ENCODE measurements around the gene NSMCE1. TPM values are rescaled to one million over a fixed set of nuclear protein-coding genes. Genes with fewer than 3 reads are reported as not detected.
A peak's percentile ranks its signal among the peaks of the same experiment; 100 is the strongest.

Gene NSMCE1
- total and polyA plus RNA-seq, 2 of the 4 experiments (the other 2 are of a cell fraction) = 47.5 to 120 TPM

- no peaks in the 10 kb centered on the region for H3K9me3 ChIP-seq (ENCODE audit: control insufficient read depth, insufficient read depth, low read length)
- no peak overlapping the region for H3K4me2 ChIP-seq (ENCODE audit: low read depth, low read length)
- H3K9ac ChIP-seq (ENCODE audit: low read depth, low read length) = no peak overlapping the region
- H2AFZ ChIP-seq (replicated peaks; ENCODE audit: low read length, poor library complexity) = no peak overlapping the region
- dilution Hi-C loops (cut with HindIII; ENCODE audit: low sequenced_read_pairs, unreplicated experiment) = no loop called here
- ChIA-PET CTCF (no interaction called here), POLR2A (ENCODE audit: unreplicated experiment) (no interaction called here)
- no peak overlapping the region for H3K14ac ChIP-seq (replicated peaks; ENCODE audit: low read depth, low read length)
- H2BK15ac ChIP-seq (ENCODE audit: low read depth, low read length) = no peak overlapping the region
- TF ChIP-seq RAD21 (IDR thresholded peaks at IDR 0.05; ENCODE audit: low read length) (no peak), CHD1 (IDR thresholded peaks at IDR 0.05; ENCODE audit: low read depth, low read length) (no peak), SMC3 (IDR thresholded peaks at IDR 0.05; ENCODE audit: low read depth, low read length) (no peak), USF2 (IDR thresholded peaks at IDR 0.05; ENCODE audit: low read depth, low read length) (no peak), MAZ (IDR thresholded peaks at IDR 0.05; ENCODE audit: borderline replicate concordance, low read depth, low read length) (no peak), MAFK (IDR thresholded peaks at IDR 0.05; ENCODE audit: low read depth, low read length) (no peak), RCOR1 (IDR thresholded peaks at IDR 0.05; ENCODE audit: insufficient replicate concordance, low read length) (no peak), FOS (IDR thresholded peaks at IDR 0.05; ENCODE audit: low read depth, low read length) (no peak), ELK1 (IDR thresholded peaks at IDR 0.05; ENCODE audit: borderline replicate concordance, low read depth, low read length) (no peak), POLR2A (IDR thresholded peaks at IDR 0.05; ENCODE audit: low read depth, low read length) (no peak), CEBPB (IDR thresholded peaks at IDR 0.05; ENCODE audit: low read depth, low read length) (no peak)
- H3K79me1 ChIP-seq (ENCODE audit: low read depth in 1 of 2, low read length in 2 of 2) = no peaks in the 10 kb centered on the region
- no peak overlapping the region for H3K4me3 ChIP-seq (ENCODE audit: insufficient read depth, low read depth, low read length)
- DNase-seq (no peak), ATAC-seq (ENCODE audit: low read depth) (no peak)
- no peaks in the 10 kb centered on the region for H4K20me1 ChIP-seq (ENCODE audit: insufficient read depth, low read length)
- no CpG with 5 or more reads among the region's 7 CpGs for WGBS, 2 experiments (ENCODE audit: extremely low coverage in 2 of 2, insufficient read length in 1 of 2)
- no peak overlapping the region for H2BK5ac ChIP-seq (ENCODE audit: low read depth, low read length, poor library complexity, severe bottlenecking)
- no peak overlapping the region for H3K23ac ChIP-seq (ENCODE audit: low read depth, low read length)
- H3K18ac ChIP-seq (ENCODE audit: low read depth, low read length) = no peak overlapping the region
- H2BK20ac ChIP-seq (ENCODE audit: low read depth, low read length) = no peak overlapping the region; the same call in 1 of the 2 replicates
- no peak overlapping the region for H3K27ac ChIP-seq (ENCODE audit: insufficient read depth, low read length)
- intact Hi-C loops (cut with micrococcal nuclease) = no loop called here
- H3K4me1 ChIP-seq (ENCODE audit: control insufficient read depth, insufficient read depth, low read length) = 0 out of 2 replicates have a peak, but pooled peaks cover 3% of the 10 kb centered on the region
- no peak overlapping the region for H3K4ac ChIP-seq (ENCODE audit: low read depth, low read length)
- in situ Hi-C loops (cut with MboI; ENCODE audit: low sequenced_read_pairs) = no loop called here
- peak overlapping the region; percentile 9 for H2AK9ac ChIP-seq (replicated peaks; ENCODE audit: low read depth, low read length, poor library complexity)
- no TSS peak for BruUV-seq (replicated peaks)
- peak overlapping the region; percentile 47; the same call in 1 of the 2 replicates for H2AK5ac ChIP-seq (ENCODE audit: low read depth, low read length)
- H3K27me3 ChIP-seq (ENCODE audit: control insufficient read depth, insufficient read depth, low read length) = no peaks in the 10 kb centered on the region
- H4K91ac ChIP-seq (ENCODE audit: insufficient read depth, low read depth, low read length) = no peak overlapping the region
- H4K5ac ChIP-seq (ENCODE audit: low read depth, low read length) = no peak overlapping the region
- peaks cover 11% of the 10 kb centered on the region for H3K36me3 ChIP-seq (ENCODE audit: control insufficient read depth, insufficient read depth, low read length)
- H3K56ac ChIP-seq (ENCODE audit: extremely low read depth, insufficient read depth, low read length) = no peak overlapping the region
- no peak overlapping the region for H2BK120ac ChIP-seq (ENCODE audit: low read depth, low read length)
- no peak overlapping the region for H4K8ac ChIP-seq (ENCODE audit: low read depth in 2 of 2, low read length in 2 of 2)
- H3K9me1 ChIP-seq (ENCODE audit: insufficient read depth, low read length) = peaks cover 8% of the 10 kb centered on the region; the same call in 1 of the 2 replicates
Measured at GRCh38 chr16:27215660-27216059, 52.9 kb downstream of the NSMCE1 start.
